Activated B cell treated with CpG ODN at 0.5 μM for 24 hours (primary cell): ENCODE data around the gene ESR2. TPM values are rescaled to one million over a fixed set of nuclear protein-coding genes. Genes with fewer than 3 reads are reported as not detected.

ENCODE experiments used
- ATAC-seq: fragments of 200-7000 bp; cut with Tn5 transposase; one replicate; pipeline ENCODE4 v1.10.0; 2021; ENCODE audit warnings: low read depth, mild to moderate bottlenecking, moderate library complexity
- CTCF ChIA-PET: fragments of 350-600 bp; sonication (Branson Sonifier 250); formaldehyde crosslinking; loops from one replicate; lab custom pipeline; 2021; ENCODE audit warnings: antibody characterized with exemption; lab: Charles Lee
- POLR2A ChIA-PET: fragments of 350-600 bp; sonication (Branson Sonifier 250); formaldehyde crosslinking; loops from one replicate; lab custom pipeline; 2021; ENCODE audit warnings: antibody characterized with exemption; lab: Charles Lee
- DNase-seq: peaks from one replicate; pipeline ENCODE4 v3.0.0; 2022
- H3K27ac Mint-ChIP-seq: one replicate; pipeline ENCODE4 v1.8.0; 2020; ENCODE audit warnings: mixed read lengths
- H3K27me3 Mint-ChIP-seq: one replicate; pipeline ENCODE4 v1.8.0; 2021; ENCODE audit warnings: mixed read lengths
- H3K36me3 Mint-ChIP-seq: one replicate; pipeline ENCODE4 v1.8.0; 2021; ENCODE audit warnings: low read depth, mixed read lengths
- H3K4me1 Mint-ChIP-seq: one replicate; pipeline ENCODE4 v1.8.0; 2021; ENCODE audit warnings: mixed read lengths
- H3K4me3 Mint-ChIP-seq: one replicate; pipeline ENCODE4 v1.8.0; 2020; ENCODE audit warnings: mild to moderate bottlenecking, mixed read lengths
- H3K9me3 Mint-ChIP-seq: one replicate; pipeline ENCODE4 v1.8.0; 2020; ENCODE audit warnings: mixed read lengths
- CTCF ChIP-seq: fragments of 200-600 bp; IDR thresholded peaks from one replicate; pipeline ENCODE4 v1.8.0; 2022; ENCODE audit warnings: antibody characterized with exemption, mild to moderate bottlenecking
- intact Hi-C: fragments of 100-400 bp; cut with micrococcal nuclease; formaldehyde crosslinking; loops from one replicate; pipeline ENCODE4 v1.15.1; 2024
- total RNA-seq: library from RNA; stranded (reverse); gene quantifications from 2 replicates; pipeline ENCODE4 v1.2.3, GENCODE V29; 2022

ESR2 gene
- total RNA-seq, 1 donor from 2014 or later, result 23.2 TPM

GRCh38 chr14:64235652-64236640 is 58.2 kb downstream of the ESR2 start:
- intact Hi-C loops, result loop anchor here (1.0 to 5.0 kb wide), 11 partner anchors 27 to 971 kb away; partner anchors contain the start of genes ESR2, MTHFD1, PPP2R5E and SYNE2
- H3K4me3 Mint-ChIP-seq, result peak overlapping the region; percentile 73
- no peaks in the 10 kb centered on the region for H3K27me3 Mint-ChIP-seq
- peak overlapping the region; percentile 97 for H3K27ac Mint-ChIP-seq
- CTCF ChIA-PET, result interaction anchor here (0.8 to 4.3 kb wide), 10 partner anchors 18 to 225 kb away, joined by 3 to 44 read pairs (median 4); partner anchors contain the start of gene ESR2
- H3K4me1 Mint-ChIP-seq, result peaks cover 75% of the 10 kb centered on the region
- no peaks in the 10 kb centered on the region for H3K9me3 Mint-ChIP-seq
- H3K36me3 Mint-ChIP-seq, result peaks cover 7% of the 10 kb centered on the region
- POLR2A ChIA-PET, result interaction anchor here (0.5 to 4.5 kb wide), 32 partner anchors 13 to 693 kb away, joined by 3 to 77 read pairs (median 4); partner anchors contain the start of genes ESR2, MTHFD1, PPP2R5E and WDR89
- no peak for TF ChIP-seq CTCF
- ATAC-seq (peak; percentile 72), DNase-seq (peak; percentile 65)

- POLR2A ChIA-PET, result interaction anchor here (0.8 to 4.5 kb wide), 22 partner anchors 12 to 593 kb away, joined by 3 to 77 read pairs (median 6); partner anchors contain the start of genes ESR2, MTHFD1, WDR89 and ZBTB1
Measured at GRCh38 chr14:64234877-64235651, 59.1 kb downstream of the ESR2 start.

GRCh38 chr14:64233531-64234190 is 60.5 kb downstream of the ESR2 start:
- no peaks in the 10 kb centered on the region for H3K9me3 Mint-ChIP-seq
- CTCF ChIA-PET, result interaction anchor here (0.8 kb wide), 1 partner anchor 61 kb away, joined by 3 read pairs; the partner anchor contains the start of gene ESR2

More at GRCh38 chr14:64234877-64235651, 59.1 kb downstream of the ESR2 start:
- Mint-ChIP-seq H3K4me1 (peaks cover 75% of the 10 kb centered on the region), H3K27ac (peak overlapping the region; percentile 97), H3K27me3 (no peaks in the 10 kb centered on the region), H3K4me3 (peak overlapping the region; percentile 73), H3K36me3 (peaks cover 7% of the 10 kb centered on the region), H3K9me3 (no peaks in the 10 kb centered on the region)
- no peak for TF ChIP-seq CTCF
- intact Hi-C loops, result loop anchor here (1.0 to 5.0 kb wide), 6 partner anchors 26 to 972 kb away; partner anchors contain the start of genes MTHFD1 and WDR89
- CTCF ChIA-PET, result interaction anchor here (0.9 to 4.3 kb wide), 7 partner anchors 18 to 224 kb away, joined by 3 to 44 read pairs (median 5); partner anchors contain the start of gene ESR2
- peak; percentile 22 for ATAC-seq
- DNase-seq, result no peak

More at GRCh38 chr14:64233531-64234190, 60.5 kb downstream of the ESR2 start:
- Mint-ChIP-seq H3K4me1 (peaks cover 71% of the 10 kb centered on the region), H3K27me3 (no peaks in the 10 kb centered on the region), H3K27ac (peak overlapping the region; percentile 97), H3K4me3 (peak overlapping the region; percentile 73), H3K36me3 (peaks cover 9% of the 10 kb centered on the region)
- no peak for ATAC-seq
- no peak for DNase-seq
- intact Hi-C loops, result loop anchor here (2.0 kb wide), 1 partner anchor 63 kb away; no protein-coding TSS in a partner anchor
- TF ChIP-seq CTCF, result no peak
- POLR2A ChIA-PET, result interaction anchor here (0.9 to 4.5 kb wide), 5 partner anchors 10 to 272 kb away, joined by 3 to 77 read pairs (median 51); partner anchors contain the start of gene ESR2
